ACC112 (cell line): ENCODE data around the gene WRAP73.

Source experiments
- H2AFZ ChIP-seq: fragments of 200-600 bp; sonication (generic); one replicate; pipeline ENCODE4 v1.6.0; 2017; ENCODE audit warnings: antibody characterized with exemption, low read length; ENCODE audit not compliant: unreplicated experiment
- H3K27ac ChIP-seq: fragments of 200-600 bp; sonication (generic); 2 replicates; pipeline ENCODE4 v1.5.1; 2014; ENCODE audit warnings: low read depth, mild to moderate bottlenecking, antibody characterized with exemption, low read length, moderate library complexity
- H3K27me3 ChIP-seq: fragments of 200-600 bp; sonication (generic); 2 replicates; pipeline ENCODE4 v1.6.1; 2014; ENCODE audit warnings: mild to moderate bottlenecking, antibody characterized with exemption, low read length, moderate library complexity, mixed read lengths; ENCODE audit not compliant: insufficient read depth
- H3K36me3 ChIP-seq: fragments of 200-600 bp; sonication (generic); 2 replicates; pipeline ENCODE4 v1.6.1; 2016; ENCODE audit warnings: mild to moderate bottlenecking, antibody characterized with exemption, low read length, moderate library complexity, mixed read lengths; ENCODE audit not compliant: insufficient read depth
- H3K4me1 ChIP-seq: fragments of 200-600 bp; sonication (generic); one replicate; pipeline ENCODE4 v1.6.1; 2016; ENCODE audit warnings: low read length, mixed read lengths; ENCODE audit not compliant: insufficient read depth, unreplicated experiment, control insufficient read depth
- H3K4me3 ChIP-seq: fragments of 200-600 bp; sonication (generic); 2 replicates; pipeline ENCODE4 v1.5.1; 2014; ENCODE audit warnings: mild to moderate bottlenecking, low read depth, low read length
- H3K79me2 ChIP-seq: fragments of 200-600 bp; sonication (generic); one replicate; pipeline ENCODE4 v1.6.0; 2016; ENCODE audit warnings: low read length; ENCODE audit not compliant: control insufficient read depth, unreplicated experiment, insufficient read depth

Gene WRAP73

DNA sequence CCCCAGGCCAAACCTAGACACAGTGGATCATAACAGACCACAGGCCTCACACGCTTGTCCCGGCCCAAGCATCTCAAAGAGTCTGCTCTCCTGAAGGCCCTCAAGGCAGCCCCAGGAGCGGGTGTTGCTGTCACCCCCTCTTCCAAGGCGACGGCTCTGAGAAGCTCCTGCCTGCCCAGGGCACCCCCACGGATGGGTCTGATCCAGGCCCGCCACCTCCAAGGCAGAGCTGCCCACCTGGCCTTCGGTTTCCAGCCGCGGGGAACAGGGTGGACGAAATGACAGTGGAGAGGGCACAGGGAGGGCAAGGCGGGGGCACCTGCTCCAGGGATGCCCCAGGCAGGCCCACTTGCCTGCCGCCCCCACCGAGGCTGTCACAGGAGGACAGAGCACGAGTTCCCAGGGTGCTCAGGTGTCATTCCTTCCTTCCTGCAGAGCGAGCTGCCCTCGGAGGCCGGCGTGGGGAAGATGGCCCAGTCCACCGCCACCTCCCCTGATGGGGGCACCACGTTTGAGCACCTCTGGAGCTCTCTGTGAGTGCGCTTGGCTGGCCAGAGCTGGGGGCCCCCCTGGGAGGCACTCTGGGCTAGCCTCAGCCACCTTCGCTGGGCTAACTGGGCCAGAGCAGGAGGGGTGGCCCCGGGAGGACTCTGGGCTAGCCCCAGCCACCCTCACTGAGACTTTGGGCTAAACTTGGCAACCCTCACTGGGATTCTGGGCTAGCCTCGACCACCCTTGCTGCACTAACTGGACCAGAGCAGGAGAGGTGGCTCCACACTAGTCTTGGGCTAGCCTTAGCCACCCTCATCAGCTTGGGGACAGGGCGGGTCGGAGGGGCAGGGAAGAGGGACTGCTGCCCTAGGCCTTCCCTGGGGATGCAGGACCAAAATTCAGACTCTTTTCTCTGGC, 32.2 kb upstream of the WRAP73 start:
- Histone ChIP-seq H2AFZ (no peak overlapping the region), H3K4me3 (no peak overlapping the region), H3K4me1 (no peaks in the 10 kb centered on the region), H3K79me2 (no peaks in the 10 kb centered on the region), H3K36me3 (no peaks in the 10 kb centered on the region), H3K27ac (no peak overlapping the region), H3K27me3 (no peaks in the 10 kb centered on the region)

DNA sequence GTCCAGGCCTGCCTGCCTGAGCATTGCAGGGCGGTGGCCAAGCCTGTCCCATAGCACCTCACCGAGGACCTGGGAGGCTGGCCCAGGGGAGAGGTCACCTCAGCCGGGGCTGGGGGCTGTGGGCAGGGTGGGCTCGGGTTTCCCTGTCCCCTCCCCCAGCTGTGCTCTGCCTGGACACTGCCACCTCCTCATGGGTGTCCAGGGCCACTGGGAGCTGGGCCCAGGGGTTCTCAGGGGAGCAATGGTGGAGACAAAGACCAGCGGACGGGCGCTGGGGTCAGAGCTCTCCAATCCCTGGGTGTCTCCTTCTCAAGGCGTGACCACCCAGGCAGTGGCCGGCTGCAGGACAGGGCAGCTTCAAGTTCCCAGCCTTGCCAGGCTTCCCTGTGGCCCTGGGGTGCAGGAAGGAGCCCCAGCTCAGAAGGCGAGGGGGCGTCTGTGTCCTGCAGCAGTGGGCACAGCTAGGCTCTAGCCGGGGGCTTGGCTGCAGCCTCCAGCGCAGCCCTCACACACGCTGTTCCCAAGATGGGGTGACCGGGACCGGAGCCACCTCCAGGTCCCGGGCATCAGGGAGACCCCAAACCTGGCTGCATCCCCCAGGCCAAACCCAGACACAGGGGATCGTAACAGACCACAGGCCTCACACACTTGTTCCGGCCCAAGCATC, 31.5 kb upstream of the WRAP73 start:
- H3K27ac ChIP-seq: no peak overlapping the region
- no peaks in the 10 kb centered on the region for H3K36me3 ChIP-seq
- no peak overlapping the region for H3K4me3 ChIP-seq
- no peak overlapping the region for H2AFZ ChIP-seq
- H3K27me3 ChIP-seq: no peaks in the 10 kb centered on the region
- H3K4me1 ChIP-seq: no peaks in the 10 kb centered on the region
- H3K79me2 ChIP-seq: no peaks in the 10 kb centered on the region

DNA sequence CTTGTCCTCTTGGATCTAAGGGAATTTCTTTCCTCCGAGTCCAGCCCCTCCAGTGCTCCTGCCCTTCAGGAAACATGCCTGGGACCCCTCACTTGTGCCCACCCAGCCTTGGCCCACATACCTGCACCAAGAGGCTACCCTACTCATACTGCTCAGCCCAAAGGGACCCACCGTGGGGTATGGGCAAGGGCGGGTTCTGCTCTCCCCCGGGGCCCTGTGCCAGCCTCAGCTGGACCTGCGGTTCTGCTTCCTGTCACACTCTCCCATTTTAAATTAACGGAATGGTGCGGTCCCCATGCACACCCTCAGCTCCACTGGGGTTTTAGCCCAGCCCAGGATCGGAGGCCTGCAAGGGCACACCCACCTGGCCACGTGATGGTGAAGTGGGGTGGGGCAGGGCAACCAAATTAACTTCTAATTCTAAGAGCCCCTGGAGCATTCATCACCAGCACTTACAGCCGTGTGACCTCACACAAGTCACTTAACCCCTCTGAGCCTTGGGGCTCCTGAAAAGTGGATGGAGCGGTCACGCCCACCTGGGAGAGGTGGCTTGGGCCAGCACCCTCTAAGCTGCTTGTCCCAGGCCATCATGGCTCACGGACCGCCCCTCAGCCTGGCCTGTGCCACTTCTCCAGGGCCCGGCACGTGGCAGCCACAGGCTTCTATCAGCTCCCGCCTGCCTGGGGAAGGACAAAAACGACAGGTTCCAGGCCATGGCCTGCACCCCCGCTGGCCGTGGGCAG, 30.8 kb upstream of the WRAP73 start:
- Histone ChIP-seq H3K27ac (no peak overlapping the region), H3K79me2 (no peaks in the 10 kb centered on the region), H3K36me3 (no peaks in the 10 kb centered on the region), H3K4me3 (no peak overlapping the region), H3K27me3 (no peaks in the 10 kb centered on the region), H2AFZ (no peak overlapping the region), H3K4me1 (no peaks in the 10 kb centered on the region)

DNA sequence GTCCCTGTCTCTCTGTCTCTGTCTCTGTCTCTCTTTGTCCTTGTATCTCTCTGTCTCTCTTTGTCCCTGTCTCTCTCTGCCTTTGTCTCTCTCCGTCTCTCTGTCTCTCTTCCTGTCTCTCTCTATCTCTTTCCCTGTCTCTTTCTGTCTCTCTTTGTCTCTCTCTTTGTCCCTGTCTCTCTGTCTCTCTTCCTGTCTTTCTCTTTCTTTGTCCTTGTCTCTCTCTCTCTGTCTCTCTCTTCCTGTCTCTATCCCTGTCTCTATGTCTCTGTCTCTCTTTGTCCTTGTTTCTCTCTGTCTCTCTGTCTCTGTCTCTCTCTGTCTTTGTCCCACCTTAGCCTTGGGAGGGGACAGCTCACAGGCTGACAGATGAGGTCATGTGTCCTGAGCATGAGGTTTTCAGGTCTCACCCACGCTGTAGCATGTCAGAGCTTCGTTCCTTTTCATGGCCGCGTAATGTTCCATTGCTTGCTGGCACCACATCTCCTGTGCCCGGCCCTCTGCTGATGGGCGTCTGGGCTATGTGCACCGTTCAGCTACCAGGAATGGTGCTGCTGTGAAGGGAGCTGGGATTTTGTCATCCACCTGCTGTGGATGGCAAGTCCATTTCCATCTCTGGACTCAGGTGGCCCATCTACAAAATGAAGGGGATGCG, 30.0 kb upstream of the WRAP73 start:
- no peaks in the 10 kb centered on the region for H3K79me2 ChIP-seq
- no peak overlapping the region for H2AFZ ChIP-seq
- H3K27ac ChIP-seq: no peak overlapping the region
- H3K4me1 ChIP-seq: no peaks in the 10 kb centered on the region
- no peaks in the 10 kb centered on the region for H3K36me3 ChIP-seq
- H3K4me3 ChIP-seq: no peak overlapping the region
- no peaks in the 10 kb centered on the region for H3K27me3 ChIP-seq

DNA sequence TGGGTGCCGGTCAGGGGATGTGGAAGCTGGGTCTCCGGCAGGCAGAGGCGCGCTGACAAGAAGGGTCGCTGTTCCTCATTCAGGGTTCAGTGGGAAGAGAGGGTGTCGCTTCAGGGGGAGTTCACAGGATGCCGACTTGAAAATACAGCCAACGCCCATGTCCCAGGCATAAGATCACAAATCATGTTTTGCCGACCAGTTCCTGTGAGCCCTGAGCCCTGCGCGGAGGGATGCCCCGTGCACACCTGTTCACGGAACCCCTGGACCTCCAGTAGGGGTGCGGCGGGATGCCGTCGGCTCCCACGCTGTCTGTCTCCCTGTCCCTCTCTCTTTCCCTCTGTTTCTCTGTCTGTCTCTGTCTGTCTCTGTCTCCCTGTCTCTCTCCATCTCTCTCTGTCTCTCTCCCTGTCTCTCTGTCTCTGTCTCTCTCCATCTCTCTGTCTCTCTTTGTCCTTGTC, 29.2 kb upstream of the WRAP73 start:
- Histone ChIP-seq H3K27me3 (no peaks in the 10 kb centered on the region), H3K4me3 (no peak overlapping the region), H3K36me3 (no peaks in the 10 kb centered on the region), H3K27ac (no peak overlapping the region), H2AFZ (no peak overlapping the region), H3K4me1 (no peaks in the 10 kb centered on the region), H3K79me2 (no peaks in the 10 kb centered on the region)

DNA sequence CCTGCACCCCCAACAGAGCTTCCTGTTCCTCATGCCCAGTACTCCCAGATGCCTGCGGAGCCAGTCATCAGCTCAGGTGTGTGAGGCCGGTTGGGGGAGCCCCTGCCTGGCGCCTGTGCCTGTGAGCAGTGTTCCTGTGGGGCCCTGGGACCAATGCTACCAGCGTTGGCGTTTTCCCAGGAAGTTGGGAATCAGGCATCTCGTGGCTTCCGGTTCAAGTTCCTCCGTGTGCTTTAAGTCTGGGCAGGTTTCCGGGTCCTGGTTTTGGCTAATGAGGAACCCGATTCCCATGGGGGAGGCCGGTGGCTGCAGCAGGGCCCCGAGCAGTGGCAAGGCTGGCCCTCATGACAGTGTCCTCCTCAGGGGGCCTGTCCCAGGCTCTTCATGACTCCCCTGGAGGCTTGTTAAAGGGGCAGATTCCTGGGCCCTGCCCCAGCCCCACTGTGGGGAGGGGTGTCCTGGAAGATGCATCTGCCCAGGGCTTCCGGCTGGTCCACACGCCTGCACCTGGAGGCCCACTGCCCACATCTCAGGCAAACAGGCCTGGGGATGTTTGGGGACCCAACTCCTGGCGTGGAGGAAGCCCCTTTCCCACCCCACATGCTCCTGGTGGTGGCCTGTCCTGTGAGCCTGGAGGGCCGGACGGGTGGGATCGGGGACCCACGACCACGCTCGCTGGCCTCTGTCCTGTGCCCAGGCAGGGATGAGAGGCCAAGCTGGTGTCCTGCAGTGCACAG, 28.6 kb upstream of the WRAP73 start:
- no peaks in the 10 kb centered on the region for H3K4me1 ChIP-seq
- H3K79me2 ChIP-seq: no peaks in the 10 kb centered on the region
- no peak overlapping the region for H3K4me3 ChIP-seq
- no peak overlapping the region for H3K27ac ChIP-seq
- no peaks in the 10 kb centered on the region for H3K36me3 ChIP-seq
- H2AFZ ChIP-seq: no peak overlapping the region
- H3K27me3 ChIP-seq: no peaks in the 10 kb centered on the region

DNA sequence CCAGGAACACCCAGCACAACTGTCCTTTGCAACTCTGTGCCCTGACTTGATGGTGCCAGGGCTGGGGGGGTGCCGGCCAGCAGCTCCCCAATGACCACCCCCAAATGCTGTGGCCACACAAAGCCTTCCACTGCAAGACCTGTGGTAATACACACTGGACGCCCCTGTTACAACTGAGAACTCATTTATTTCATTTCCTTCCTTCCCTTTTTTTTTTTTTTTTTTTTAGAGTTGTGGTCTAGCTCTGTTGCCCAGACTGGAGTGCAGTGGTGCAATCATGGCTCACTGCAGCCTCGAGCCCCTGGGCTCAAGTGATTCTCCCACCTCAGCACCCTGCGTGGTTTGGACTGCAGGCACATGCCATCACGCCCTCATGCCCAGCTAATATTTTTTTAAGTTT, 27.6 kb upstream of the WRAP73 start:
- Histone ChIP-seq H3K4me1 (no peaks in the 10 kb centered on the region), H3K36me3 (no peaks in the 10 kb centered on the region), H3K27me3 (no peaks in the 10 kb centered on the region), H2AFZ (no peak overlapping the region), H3K4me3 (no peak overlapping the region), H3K79me2 (no peaks in the 10 kb centered on the region), H3K27ac (no peak overlapping the region)

DNA sequence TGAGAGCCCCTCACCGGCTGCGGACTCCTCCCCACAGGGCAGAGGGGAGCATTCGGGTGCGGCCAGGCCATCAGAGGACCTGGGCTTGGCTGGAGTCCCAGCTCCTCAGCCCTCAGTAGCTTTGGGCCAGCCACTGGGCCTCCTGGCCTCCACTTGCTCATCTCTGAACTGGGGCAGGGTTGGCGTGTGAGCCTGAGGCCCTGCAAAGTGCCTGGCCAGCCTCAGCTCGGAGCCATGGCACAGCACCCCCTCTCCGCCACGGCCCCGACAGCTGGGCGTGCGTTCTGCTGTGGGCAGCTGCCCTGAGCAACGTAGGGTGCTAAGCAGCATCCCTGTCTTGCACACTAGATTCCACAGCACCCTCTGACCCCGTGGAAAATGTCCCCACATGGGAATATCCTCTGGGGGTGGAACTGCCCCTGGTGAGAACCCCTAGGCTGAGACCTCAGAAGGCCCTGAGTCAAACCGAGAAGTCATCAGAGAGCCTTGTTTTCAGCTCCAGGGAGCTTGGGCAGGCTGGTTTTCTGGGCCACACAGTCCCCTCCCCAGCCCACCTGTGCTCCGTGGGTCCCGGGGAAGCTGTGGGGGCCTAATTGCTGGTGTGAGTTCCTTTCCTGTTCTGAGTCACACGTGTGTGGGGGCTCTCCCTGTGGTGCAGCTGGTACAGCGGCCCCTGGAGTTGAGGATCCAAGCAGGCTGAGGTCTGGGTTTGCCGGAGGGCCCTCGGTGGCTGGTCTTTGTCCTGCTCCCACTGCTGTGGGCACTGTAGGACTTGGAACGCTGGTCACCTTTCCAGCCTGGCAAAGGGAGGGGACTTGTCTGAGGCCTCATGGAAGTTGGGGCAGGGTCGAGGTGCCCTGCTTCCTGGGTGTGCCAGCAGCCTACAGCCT, 26.9 kb upstream of the WRAP73 start:
- H2AFZ ChIP-seq: no peak overlapping the region
- no peaks in the 10 kb centered on the region for H3K36me3 ChIP-seq
- H3K27ac ChIP-seq: no peak overlapping the region
- H3K79me2 ChIP-seq: no peaks in the 10 kb centered on the region
- H3K27me3 ChIP-seq: no peaks in the 10 kb centered on the region
- H3K4me3 ChIP-seq: no peak overlapping the region
- H3K4me1 ChIP-seq: no peaks in the 10 kb centered on the region

DNA sequence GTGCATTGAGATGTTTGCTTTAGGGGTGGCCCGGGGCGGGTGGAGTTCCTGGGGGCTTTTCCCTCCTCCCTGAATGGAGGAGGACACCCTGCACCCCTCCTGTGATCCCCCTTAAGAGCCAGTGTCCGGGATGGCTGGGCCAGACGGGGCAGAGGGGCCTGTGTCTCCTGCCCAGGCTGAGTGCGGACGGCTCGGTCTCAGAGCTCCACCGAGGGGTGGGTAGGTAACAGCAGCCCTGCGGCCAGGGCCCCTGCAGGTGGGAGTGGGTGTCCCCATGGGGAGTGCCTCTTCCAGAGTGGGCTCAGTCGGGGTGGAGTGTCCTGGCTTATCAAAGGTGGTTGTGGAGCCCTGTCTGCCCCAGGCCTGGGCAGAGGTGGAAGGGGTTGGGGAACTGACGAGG, 25.5 kb upstream of the WRAP73 start:
- Histone ChIP-seq H2AFZ (no peak overlapping the region), H3K79me2 (no peaks in the 10 kb centered on the region), H3K4me3 (no peak overlapping the region), H3K36me3 (no peaks in the 10 kb centered on the region), H3K4me1 (no peaks in the 10 kb centered on the region), H3K27me3 (no peaks in the 10 kb centered on the region), H3K27ac (no peak overlapping the region)
